ENCODE measurements around the gene CX3CL1.

The CX3CL1 gene

GRCh38 chr16:57432505-57432904 lies 60.2 kb downstream of the CX3CL1 start:
- H3K4me1 ChIP-seq (ENCODE audit: insufficient read depth, low read length) = no peaks in the 10 kb centered on the region
- H3K79me2 ChIP-seq (ENCODE audit: insufficient read depth, low read length) = no peaks in the 10 kb centered on the region
- peaks cover 89% of the 10 kb centered on the region for H3K36me3 ChIP-seq (ENCODE audit: insufficient read depth, low read length)
- DNase-seq = no peak
- no peaks in the 10 kb centered on the region for H3K9me3 ChIP-seq (ENCODE audit: insufficient read depth, low read length, severe bottlenecking)
- no peak for TF ChIP-seq CTCF (IDR thresholded peaks at IDR 0.05; ENCODE audit: borderline replicate concordance, extremely low read depth, low read length, poor library complexity, severe bottlenecking)
- no peak overlapping the region for H3K9ac ChIP-seq (ENCODE audit: low read depth, low read length)
- no peaks in the 10 kb centered on the region for H4K20me1 ChIP-seq (ENCODE audit: insufficient read depth, low read length)
- H3K4me3 ChIP-seq (ENCODE audit: low read depth in 1 of 2, low read length in 2 of 2) = no peak overlapping the region
- H3K4me2 ChIP-seq (ENCODE audit: insufficient read depth, low read length) = no peak overlapping the region
- no peak for ATAC-seq (ENCODE audit: insufficient read depth, low read depth)
- no peak overlapping the region for H2AFZ ChIP-seq (ENCODE audit: low read depth, low read length)
- no peak overlapping the region for H3K27ac ChIP-seq (ENCODE audit: low read length)
- H3K27me3 ChIP-seq (ENCODE audit: insufficient read depth, low read length, poor library complexity) = no peaks in the 10 kb centered on the region

- DNase-seq = no peak
- Histone ChIP-seq H3K9me3 (ENCODE audit: insufficient read depth, low read length, severe bottlenecking) (no peaks in the 10 kb centered on the region), H2AFZ (ENCODE audit: low read depth, low read length) (no peak overlapping the region), H3K79me2 (ENCODE audit: insufficient read depth, low read length) (no peaks in the 10 kb centered on the region), H3K27me3 (ENCODE audit: insufficient read depth, low read length, poor library complexity) (no peaks in the 10 kb centered on the region), H3K4me2 (ENCODE audit: insufficient read depth, low read length) (no peak overlapping the region), H4K20me1 (ENCODE audit: insufficient read depth, low read length) (no peaks in the 10 kb centered on the region), H3K9ac (ENCODE audit: low read depth, low read length) (no peak overlapping the region), H3K27ac (ENCODE audit: low read length) (no peak overlapping the region), H3K36me3 (ENCODE audit: insufficient read depth, low read length) (peaks cover 92% of the 10 kb centered on the region), H3K4me3 (ENCODE audit: low read depth in 1 of 2, low read length in 2 of 2) (no peak overlapping the region), H3K4me1 (ENCODE audit: insufficient read depth, low read length) (no peaks in the 10 kb centered on the region)
- ATAC-seq (ENCODE audit: insufficient read depth, low read depth) = no peak
- no peak for TF ChIP-seq EZH2 (IDR thresholded peaks at IDR 0.05; ENCODE audit: borderline replicate concordance, low read depth, low read length, severe bottlenecking)
- no peak for TF ChIP-seq CTCF (IDR thresholded peaks at IDR 0.05; ENCODE audit: borderline replicate concordance, extremely low read depth, low read length, poor library complexity, severe bottlenecking)
Measured at GRCh38 chr16:57432989-57433388, 60.7 kb downstream of the CX3CL1 start.

- Histone ChIP-seq H3K79me2 (ENCODE audit: insufficient read depth, low read length) (no peaks in the 10 kb centered on the region), H4K20me1 (ENCODE audit: insufficient read depth, low read length) (no peaks in the 10 kb centered on the region), H3K4me2 (ENCODE audit: insufficient read depth, low read length) (no peak overlapping the region), H3K9ac (ENCODE audit: low read depth, low read length) (no peak overlapping the region), H3K36me3 (ENCODE audit: insufficient read depth, low read length) (peaks cover 92% of the 10 kb centered on the region), H3K9me3 (ENCODE audit: insufficient read depth, low read length, severe bottlenecking) (no peaks in the 10 kb centered on the region), H3K27me3 (ENCODE audit: insufficient read depth, low read length, poor library complexity) (no peaks in the 10 kb centered on the region), H3K4me3 (ENCODE audit: low read depth in 1 of 2, low read length in 2 of 2) (no peak overlapping the region), H2AFZ (ENCODE audit: low read depth, low read length) (no peak overlapping the region), H3K4me1 (ENCODE audit: insufficient read depth, low read length) (no peaks in the 10 kb centered on the region), H3K27ac (ENCODE audit: low read length) (no peak overlapping the region)
- no peak for TF ChIP-seq EZH2 (IDR thresholded peaks at IDR 0.05; ENCODE audit: borderline replicate concordance, low read depth, low read length, severe bottlenecking)
- TF ChIP-seq CTCF (IDR thresholded peaks at IDR 0.05; ENCODE audit: borderline replicate concordance, extremely low read depth, low read length, poor library complexity, severe bottlenecking) = no peak
- DNase-seq = no peak
- ATAC-seq (ENCODE audit: insufficient read depth, low read depth) = no peak
Measured at GRCh38 chr16:57434003-57434402, 61.7 kb downstream of the CX3CL1 start.

Measured in DND-41 (cell line).